Calu3 (cell line): Measurements from ENCODE around the gene CAPN10. TPM values are rescaled to one million over a fixed set of nuclear protein-coding genes. Genes with fewer than 3 reads are reported as not detected.

ENCODE experiments used
- BruUV-seq: library from RNA; stranded (reverse); fragments of 400-500 nt; replicated peaks from 2 replicates; lab custom pipeline; 2021; lab: Mats Ljungman, UMichigan
- CTCF ChIA-PET: fragments of 300-600 bp; sonication (Branson Sonifier 250); formaldehyde crosslinking; loops from one replicate; lab custom pipeline; 2022; ENCODE audit warnings: antibody characterized with exemption; lab: Charles Lee
- DNase-seq: peaks from one replicate; pipeline ENCODE4 v3.0.0; 2022
- H3K27ac Mint-ChIP-seq: one replicate; pipeline ENCODE4 v1.8.0; 2022; ENCODE audit warnings: mixed read lengths; ENCODE audit not compliant: unreplicated experiment
- H3K27me3 Mint-ChIP-seq: one replicate; pipeline ENCODE4 v1.8.0; 2022; ENCODE audit warnings: mixed read lengths; ENCODE audit not compliant: unreplicated experiment
- H3K36me3 Mint-ChIP-seq: one replicate; pipeline ENCODE4 v1.8.0; 2022; ENCODE audit warnings: mild to moderate bottlenecking, moderate library complexity, mixed read lengths; ENCODE audit not compliant: insufficient read depth, unreplicated experiment
- H3K4me1 Mint-ChIP-seq: one replicate; pipeline ENCODE4 v1.8.0; 2022; ENCODE audit warnings: mild to moderate bottlenecking, low read depth, mixed read lengths; ENCODE audit not compliant: unreplicated experiment
- H3K4me3 Mint-ChIP-seq: one replicate; pipeline ENCODE4 v1.8.0; 2022; ENCODE audit warnings: mild to moderate bottlenecking, low read depth, moderate library complexity, mixed read lengths; ENCODE audit not compliant: unreplicated experiment
- H3K9me3 Mint-ChIP-seq: one replicate; pipeline ENCODE4 v1.8.0; 2022; ENCODE audit warnings: low read depth, mixed read lengths; ENCODE audit not compliant: unreplicated experiment
- intact Hi-C: fragments of 100-400 bp; cut with micrococcal nuclease; formaldehyde crosslinking; loops from one replicate; pipeline ENCODE4 v1.10.0; 2022; ENCODE audit not compliant: unreplicated experiment
- total RNA-seq: library from RNA; stranded (reverse); gene quantifications from 2 replicates; pipeline ENCODE4 v1.2.3, GENCODE V29; 2022
- TF ChIP-seq, protein P1 (sequence below): fragments of 200-600 bp; IDR thresholded peaks from one replicate; pipeline ENCODE4 v1.8.0; 2022; ENCODE audit warnings: antibody characterized with exemption; ENCODE audit not compliant: unreplicated experiment

CAPN10 gene
- total RNA-seq, 1 experiment from 2014 or later, result 49.3 TPM

DNA sequence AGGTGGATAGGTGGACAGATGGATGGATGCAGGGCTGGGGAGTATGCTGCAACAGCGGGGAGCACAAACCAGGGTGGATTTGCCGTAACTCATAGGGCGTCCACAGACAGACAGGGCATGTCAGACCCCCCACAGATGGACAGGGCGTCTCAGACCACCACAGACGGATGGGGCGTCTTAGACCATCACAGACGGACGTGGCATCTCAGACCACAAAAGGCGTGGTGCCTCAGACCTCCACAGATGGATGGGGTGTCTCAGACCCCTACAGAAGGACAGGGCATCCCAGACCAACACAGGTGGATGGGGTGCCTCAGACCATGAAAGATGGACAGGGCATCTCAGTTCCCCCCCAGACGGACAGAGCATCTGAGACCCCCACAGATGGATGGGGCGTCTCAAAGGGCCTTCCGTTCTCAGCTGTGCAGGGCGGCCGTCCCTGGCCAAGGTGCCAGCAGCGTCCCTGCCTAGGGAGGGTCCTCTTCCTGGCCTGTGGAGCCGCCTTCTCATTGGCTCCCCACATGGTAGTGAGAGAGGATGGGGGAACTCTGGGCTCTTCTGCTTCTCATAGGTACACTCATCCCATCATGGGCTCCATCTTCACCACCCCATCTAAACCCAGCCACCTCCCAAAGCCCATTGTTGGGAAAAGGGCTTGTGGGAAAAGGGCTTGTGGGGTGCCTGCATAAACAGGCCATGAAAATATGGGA lies 30.8 kb upstream of the CAPN10 start:
- BruUV-seq, result no TSS peak
- TF ChIP-seq, protein P1, sequence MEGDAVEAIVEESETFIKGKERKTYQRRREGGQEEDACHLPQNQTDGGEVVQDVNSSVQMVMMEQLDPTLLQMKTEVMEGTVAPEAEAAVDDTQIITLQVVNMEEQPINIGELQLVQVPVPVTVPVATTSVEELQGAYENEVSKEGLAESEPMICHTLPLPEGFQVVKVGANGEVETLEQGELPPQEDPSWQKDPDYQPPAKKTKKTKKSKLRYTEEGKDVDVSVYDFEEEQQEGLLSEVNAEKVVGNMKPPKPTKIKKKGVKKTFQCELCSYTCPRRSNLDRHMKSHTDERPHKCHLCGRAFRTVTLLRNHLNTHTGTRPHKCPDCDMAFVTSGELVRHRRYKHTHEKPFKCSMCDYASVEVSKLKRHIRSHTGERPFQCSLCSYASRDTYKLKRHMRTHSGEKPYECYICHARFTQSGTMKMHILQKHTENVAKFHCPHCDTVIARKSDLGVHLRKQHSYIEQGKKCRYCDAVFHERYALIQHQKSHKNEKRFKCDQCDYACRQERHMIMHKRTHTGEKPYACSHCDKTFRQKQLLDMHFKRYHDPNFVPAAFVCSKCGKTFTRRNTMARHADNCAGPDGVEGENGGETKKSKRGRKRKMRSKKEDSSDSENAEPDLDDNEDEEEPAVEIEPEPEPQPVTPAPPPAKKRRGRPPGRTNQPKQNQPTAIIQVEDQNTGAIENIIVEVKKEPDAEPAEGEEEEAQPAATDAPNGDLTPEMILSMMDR, result no peak
- Mint-ChIP-seq H3K4me3 (no peak overlapping the region), H3K9me3 (peaks cover 2% of the 10 kb centered on the region), H3K27ac (no peak overlapping the region), H3K4me1 (peaks cover 21% of the 10 kb centered on the region), H3K27me3 (no peaks in the 10 kb centered on the region), H3K36me3 (peaks cover 45% of the 10 kb centered on the region)
- DNase-seq, result no peak
- CTCF ChIA-PET, result no interaction called here
- intact Hi-C loops, result no loop called here

DNA sequence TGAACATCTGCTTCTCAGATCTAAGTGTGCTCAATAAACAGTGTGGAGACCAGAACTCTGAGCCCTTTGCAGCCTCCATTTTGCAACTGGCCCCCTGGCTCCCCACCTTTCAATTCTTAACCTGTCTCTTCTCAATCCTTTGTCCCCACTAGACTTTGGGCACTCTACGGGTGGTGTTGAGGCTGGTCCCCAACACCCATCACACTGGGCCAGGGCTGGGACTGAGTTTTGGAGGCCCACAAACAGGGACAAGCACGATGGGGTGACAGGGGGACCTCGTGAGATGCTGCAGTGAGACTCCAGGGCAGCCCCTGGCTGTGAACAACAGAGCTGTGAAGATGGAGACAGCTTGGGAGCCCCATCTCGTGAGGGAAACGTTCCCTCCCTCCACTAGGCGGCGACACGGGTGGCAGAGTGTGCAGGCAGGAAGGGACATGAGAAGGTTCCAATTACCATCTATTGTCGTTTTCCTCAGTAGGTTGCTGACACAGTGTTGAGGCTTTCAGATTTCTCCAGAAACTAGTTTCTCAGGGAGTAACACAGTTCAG lies 29.9 kb upstream of the CAPN10 start:
- peak overlapping the region; percentile 93 for H3K4me3 Mint-ChIP-seq
- peak overlapping the region; percentile 30 for H3K27ac Mint-ChIP-seq
- H3K36me3 Mint-ChIP-seq, result peaks cover 55% of the 10 kb centered on the region

DNA sequence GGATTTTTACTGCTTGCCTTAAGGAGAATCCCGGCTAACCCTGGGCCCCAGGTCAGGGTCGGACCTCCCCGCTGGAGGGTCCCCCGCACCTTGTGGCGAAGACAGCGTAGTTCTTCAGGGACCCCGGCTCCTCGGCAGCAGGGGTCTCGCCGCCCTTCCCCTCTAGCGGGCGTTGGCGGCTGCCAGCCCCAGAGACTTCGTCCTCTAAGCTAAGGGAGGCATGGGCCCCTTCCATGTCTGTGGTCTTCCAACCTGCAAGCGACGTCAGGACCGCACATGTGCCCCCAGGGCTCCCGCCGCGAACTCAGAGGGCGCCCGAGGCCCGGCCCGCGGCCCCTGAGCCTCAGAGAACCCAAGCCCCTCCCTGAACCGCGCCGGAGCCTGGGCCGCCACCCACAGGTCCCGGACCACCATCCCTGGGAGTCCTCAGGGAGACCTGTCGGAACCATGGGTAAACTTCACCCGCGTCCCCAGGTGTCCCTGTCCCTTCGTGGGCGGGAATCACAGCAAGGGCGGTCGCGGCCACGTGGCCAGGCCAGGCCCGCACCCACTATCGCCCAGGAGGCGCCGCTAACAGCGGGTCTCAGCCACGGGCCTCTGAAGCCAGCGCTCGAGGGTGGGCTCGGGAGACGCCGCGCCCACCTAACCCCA lies 29.3 kb upstream of the CAPN10 start:
- no TSS peak for BruUV-seq
- TF ChIP-seq, protein P1, result no peak
- no peak for DNase-seq
- peak overlapping the region; percentile 30 for H3K27ac Mint-ChIP-seq
- no peaks in the 10 kb centered on the region for H3K27me3 Mint-ChIP-seq
- peaks cover 57% of the 10 kb centered on the region for H3K36me3 Mint-ChIP-seq
- H3K9me3 Mint-ChIP-seq, result no peaks in the 10 kb centered on the region
- intact Hi-C loops, result no loop called here
- peak overlapping the region; percentile 93 for H3K4me3 Mint-ChIP-seq
- CTCF ChIA-PET, result interaction anchor here (0.6 to 2.0 kb wide), 7 partner anchors 9 to 324 kb away, joined by 3 to 13 read pairs (median 4); partner anchors contain the start of gene CAPN10
- H3K4me1 Mint-ChIP-seq, result peaks cover 32% of the 10 kb centered on the region

More for the DNA sequence above, 29.9 kb upstream of the CAPN10 start:
- CTCF ChIA-PET, result interaction anchor here (0.6 to 2.0 kb wide), 6 partner anchors 10 to 324 kb away, joined by 3 to 13 read pairs (median 4); partner anchors contain the start of gene CAPN10
- peak; percentile 84 for DNase-seq
- Mint-ChIP-seq H3K27me3 (no peaks in the 10 kb centered on the region), H3K4me1 (peaks cover 26% of the 10 kb centered on the region), H3K9me3 (peaks cover 2% of the 10 kb centered on the region)
- BruUV-seq, result no TSS peak
- TF ChIP-seq, protein P1, result peak; percentile 74
- intact Hi-C loops, result no loop called here

GRCh38 chr2:240557808-240558207 lies 28.7 kb upstream of the CAPN10 start, which contains the start of gene ANKMY1:
Gene ANKMY1 (minus strand): TSS chr2:240557988. CDS start chr2:240557335, 653 bp downstream.
- Mint-ChIP-seq H3K27ac (peak within 1 kb of the TSS; percentile 83), H3K36me3 (peaks cover 60% of the 10 kb centered on the region), H3K4me1 (peaks cover 34% of the 10 kb centered on the region), H3K27me3 (no peaks in the 10 kb centered on the region), H3K9me3 (no peaks in the 10 kb centered on the region), H3K4me3 (peak within 1 kb of the TSS; percentile 93)
- TF ChIP-seq, protein P1, result no peak
- DNase-seq, result peak; percentile 93
- no TSS peak for BruUV-seq
- intact Hi-C loops, result no loop called here
- CTCF ChIA-PET, result interaction anchor here (0.6 to 2.0 kb wide), 4 partner anchors 9 to 98 kb away, joined by 3 to 13 read pairs (median 8); no protein-coding TSS in a partner anchor
